OCI-M2 (cell line): ENCODE results near the gene GHRHR.

Source experiments
- DNase-seq: peaks from one replicate; lab custom pipeline; 2025; ENCODE audit not compliant: unreplicated experiment; lab: John Stamatoyannopoulos, UW

The GHRHR gene

DNA sequence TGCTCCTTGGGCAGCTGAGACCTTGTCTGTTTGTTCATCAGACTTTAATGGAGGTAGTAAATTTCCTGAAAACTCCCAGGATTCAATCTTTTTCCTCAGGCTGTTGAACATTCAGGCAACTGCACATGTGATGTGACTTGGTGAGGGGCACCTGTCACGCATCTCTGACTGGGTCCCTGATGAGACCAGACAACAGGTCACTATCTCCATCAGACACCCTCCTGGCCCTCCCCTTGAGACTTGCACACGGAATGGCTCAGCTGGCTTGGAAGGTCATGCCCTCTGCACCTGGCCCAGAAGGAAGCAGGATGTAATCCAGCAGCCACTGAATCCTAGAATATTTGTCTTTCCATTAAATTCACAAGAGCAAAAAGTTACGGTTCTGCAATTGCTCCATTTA lies 36.2 kb upstream of the GHRHR start:
- no peak for DNase-seq

DNA sequence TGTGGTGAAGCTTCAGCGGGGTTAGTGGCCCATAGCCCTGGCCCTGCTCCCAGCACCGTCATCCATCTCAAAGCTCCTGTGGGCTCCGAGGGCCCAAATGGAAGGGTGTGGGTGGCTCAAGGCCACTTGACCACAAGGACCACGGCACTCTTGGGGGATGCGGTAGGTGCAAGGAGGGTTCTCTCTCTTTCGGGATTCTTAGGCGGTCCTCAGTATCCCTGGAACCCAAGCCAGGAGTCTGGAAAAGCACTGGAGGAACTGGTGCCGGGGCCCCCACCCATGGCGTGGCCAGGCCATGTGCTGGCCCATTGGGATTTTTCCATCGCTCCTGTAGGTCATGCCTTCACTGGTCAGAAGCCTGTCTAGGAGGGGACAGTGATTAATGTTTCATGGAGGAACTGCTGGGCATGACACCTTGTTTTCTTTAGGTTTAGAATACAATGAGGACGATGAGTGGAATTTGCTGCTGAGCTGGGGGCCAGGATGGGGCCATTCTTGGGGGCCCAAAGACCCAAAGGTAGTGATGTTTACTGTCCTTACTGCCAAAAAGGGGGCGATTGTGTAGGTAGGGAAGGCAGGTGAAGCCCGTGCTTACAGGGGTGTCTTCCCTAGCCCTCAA lies 35.4 kb upstream of the GHRHR start:
- DNase-seq, result no peak

DNA sequence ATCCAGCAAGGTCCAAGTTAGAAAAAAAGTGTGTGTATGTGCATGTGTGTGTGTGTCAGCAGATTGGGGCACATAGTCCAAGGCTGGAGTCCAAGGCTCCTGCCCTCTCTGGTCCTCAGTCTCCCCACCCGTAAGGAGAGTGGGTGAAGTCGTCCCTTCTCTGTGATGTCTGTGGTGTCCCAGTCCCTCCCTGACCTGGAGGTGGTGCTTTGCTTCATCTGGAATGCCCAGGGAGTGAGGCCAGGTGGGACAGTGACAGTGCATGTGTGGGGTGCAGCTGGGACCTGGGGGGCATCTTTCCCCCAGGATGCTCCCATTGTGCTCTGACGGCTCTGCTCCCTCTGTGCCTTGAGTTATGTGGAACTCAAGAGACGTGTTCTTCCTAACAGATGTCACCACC lies 34.1 kb upstream of the GHRHR start:
- DNase-seq, result no peak

DNA sequence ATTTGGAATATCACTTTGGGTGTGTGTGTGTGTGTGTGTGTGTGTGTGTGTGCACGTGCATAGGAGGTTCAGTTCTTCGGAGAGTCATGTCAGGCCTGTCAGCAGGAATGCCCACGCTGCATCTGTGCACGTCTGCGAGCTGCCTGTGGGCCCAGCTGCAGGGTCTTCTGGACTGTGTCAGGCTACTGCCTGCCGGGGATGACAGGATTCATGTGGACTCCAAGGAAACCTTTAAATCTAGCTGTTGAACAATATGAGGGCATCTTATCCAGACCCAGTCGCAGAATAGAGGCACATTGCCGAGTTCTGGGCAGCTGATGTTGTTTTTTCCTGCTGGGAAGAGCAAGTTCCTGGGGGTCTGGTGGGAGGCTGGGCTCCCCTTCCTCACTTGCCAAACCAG lies 33.1 kb upstream of the GHRHR start:
- no peak for DNase-seq

DNA sequence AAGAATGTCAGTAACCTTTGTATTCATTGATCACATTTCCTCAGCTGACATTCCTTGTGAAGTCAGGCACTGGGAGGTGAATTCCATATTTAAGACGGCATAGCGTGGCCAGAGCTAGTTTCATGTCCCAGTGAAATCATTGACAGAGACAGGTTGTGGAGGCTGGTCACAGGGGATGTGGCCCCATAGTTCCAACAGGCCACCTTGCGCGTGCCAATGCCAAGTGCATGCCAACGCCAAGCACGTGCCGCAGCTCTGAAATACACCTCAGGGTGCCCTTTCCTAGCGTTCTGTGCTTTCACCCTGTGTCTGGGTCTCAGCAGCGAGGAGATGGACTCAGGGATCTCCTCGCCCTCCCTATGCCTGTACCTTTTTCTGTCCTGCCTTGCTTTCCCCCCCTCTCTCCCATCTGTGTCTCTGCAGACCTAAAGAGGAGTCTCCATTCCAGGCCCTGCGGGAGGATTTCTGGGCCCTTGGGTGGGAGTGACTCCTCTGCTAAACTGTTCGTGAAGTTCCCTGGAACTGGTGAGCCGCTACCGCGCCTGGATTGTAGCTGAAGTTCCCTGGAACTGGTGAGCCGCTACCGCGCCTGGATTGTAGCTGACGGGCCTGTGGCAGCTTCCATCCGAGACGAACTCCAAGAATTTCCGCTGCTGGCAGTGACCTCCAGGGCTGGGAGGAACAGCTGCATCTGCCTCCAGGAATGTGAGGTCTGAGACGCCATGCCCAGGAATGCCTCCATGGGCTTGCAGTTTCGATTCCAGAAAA lies 32.4 kb upstream of the GHRHR start:
- no peak for DNase-seq

GRCh38 chr7:30931929-30932540 lies 31.7 kb upstream of the GHRHR start:
- DNase-seq, result no peak

GRCh38 chr7:30932562-30932961 lies 31.2 kb upstream of the GHRHR start:
- no peak for DNase-seq

GRCh38 chr7:30933124-30933974 lies 30.4 kb upstream of the GHRHR start:
- no peak for DNase-seq

DNA sequence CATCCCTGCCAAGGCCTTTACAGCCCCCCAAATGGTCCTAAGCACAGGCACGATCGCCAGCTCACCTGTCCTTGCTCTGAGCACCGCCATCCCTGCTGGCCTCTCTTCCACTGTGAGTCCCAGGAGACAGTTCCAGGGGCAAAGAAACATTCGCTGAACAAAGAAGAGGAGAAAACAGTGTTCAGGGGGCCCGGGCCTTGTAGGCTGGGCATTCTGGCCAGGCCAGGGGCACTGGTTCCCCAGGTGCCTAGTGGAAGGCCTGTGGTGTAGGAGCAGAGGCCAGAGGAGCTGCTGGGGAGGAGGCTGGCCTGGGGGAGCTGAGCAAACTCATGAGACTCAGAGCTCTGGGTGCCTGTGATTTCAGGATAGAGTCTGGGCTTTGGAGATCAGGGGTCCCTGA lies 29.5 kb upstream of the GHRHR start:
- no peak for DNase-seq

- DNase-seq, result no peak
Measured at GRCh38 chr7:30934732-30935568, 28.8 kb upstream of the GHRHR start.

DNA sequence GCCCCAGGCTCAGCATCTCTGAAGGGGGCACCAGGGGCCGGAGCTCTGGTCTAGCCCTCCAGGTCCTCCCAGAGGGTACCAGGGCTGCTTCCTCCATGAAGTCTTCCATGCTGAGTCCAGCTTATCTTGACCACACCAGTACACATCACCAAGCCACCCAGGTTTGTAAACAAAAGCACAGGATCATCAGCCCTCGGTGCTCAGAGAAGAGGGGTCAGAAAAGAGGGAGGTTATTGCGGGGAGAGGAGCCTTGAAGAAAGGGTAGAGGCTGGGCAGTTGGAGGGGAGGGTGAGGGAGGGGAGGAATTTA lies 28.2 kb upstream of the GHRHR start:
- no peak for DNase-seq

- DNase-seq, result no peak
Measured at GRCh38 chr7:30936650-30937245, 27.0 kb upstream of the GHRHR start.

DNA sequence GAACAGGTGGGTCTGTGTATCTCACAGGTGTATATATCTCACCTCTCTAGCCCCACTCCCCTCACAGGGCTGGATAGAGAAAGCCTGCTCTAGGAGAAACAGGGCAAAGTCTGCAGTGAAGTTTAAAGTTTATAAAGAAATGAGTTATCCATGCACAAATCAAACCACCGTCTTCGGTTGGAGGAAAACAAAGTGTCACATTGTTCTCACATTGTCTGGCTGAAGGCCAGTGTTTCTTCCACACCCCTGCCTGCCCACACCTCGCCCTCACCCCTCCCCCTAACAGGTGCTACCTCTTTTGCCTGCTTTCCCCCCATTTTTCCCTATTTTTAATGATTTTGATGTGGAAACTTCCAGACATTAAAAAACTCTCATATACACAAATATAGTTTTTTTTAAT lies 26.3 kb upstream of the GHRHR start:
- no peak for DNase-seq

DNA sequence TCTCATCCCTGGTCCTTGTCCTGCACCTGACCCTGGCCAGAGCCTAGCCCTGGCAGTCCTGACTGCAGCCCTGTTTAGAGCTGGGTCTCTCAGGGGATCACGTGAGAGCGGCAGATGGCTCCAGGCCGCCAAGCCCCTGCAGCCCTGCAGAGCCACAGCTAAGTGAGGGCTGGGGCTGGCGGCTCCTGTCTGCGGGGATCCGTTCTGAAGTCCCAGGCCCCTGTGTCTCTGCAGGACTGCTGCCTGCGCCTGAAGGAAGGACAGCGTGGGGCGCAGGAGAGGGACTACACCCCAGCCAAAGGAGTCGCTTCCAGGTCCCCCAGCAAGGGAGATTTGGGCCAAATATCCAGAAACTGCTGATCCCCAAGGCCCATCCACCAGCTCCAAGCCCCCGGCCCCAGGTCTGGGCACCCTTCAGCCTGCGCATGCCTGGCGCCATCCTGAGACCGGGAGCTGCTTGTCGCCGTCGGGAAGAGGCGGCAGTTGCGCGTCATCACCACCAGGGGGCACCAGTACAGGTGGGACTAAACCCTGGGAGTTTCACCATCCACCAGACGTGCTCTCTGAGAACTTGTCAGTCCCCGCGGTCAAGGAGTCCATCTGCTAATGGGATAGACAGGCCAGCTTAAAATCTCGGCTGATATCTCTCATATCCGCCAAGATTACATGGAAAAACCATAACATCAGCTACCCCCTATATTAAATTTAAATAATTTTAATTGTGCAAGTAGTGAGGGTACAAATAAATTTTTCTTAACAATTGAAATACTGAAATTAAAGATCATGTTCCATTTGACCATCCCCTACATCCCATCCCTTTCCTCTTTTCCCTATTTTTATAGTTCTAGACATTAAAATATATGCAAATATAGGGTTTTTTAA lies 25.1 kb upstream of the GHRHR start:
- no peak for DNase-seq

- no peak for DNase-seq
Measured at GRCh38 chr7:30941582-30942323, 22.0 kb upstream of the GHRHR start.

DNA sequence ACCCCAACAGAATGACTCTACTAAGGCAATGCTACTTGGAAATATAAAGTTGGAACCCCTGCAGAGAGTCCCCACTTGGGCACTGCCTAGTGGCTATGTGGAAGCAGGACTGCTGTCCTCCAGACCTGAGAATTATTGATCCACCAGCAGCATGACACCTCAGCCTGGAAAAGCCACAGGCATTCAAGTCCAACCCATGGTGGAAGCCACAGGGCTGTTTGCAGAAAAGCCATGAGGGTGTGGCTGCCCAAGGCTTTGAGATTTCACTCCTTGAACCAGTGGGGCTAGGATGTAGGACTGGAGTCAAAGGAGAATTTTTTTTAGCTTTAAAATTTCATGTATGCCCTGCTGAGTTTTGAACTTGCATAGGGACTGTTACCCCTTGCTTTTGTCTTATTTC lies 13.6 kb upstream of the GHRHR start:
- DNase-seq, result no peak

- no peak for DNase-seq
Measured at GRCh38 chr7:30954914-30955313, 8.8 kb upstream of the GHRHR start.

DNA sequence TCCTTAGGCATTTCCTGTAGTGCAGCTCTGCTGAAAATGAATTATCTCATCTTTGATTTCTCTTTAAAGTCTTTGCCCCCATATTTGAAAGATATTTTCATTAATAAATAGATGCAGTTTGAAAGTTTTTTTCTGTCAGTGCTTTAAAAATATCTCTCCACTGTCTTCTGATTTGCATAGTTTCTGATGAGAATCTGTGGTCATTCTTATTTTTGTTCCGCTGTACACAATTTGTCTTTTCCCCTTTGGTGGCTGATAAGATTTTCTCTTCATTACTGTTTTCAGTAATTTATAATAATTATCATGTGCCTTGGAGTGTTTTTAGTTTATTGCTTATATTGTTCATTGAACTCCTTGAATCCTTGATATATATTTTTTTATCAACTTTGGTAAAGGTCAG lies 7.0 kb upstream of the GHRHR start:
- no peak for DNase-seq

DNA sequence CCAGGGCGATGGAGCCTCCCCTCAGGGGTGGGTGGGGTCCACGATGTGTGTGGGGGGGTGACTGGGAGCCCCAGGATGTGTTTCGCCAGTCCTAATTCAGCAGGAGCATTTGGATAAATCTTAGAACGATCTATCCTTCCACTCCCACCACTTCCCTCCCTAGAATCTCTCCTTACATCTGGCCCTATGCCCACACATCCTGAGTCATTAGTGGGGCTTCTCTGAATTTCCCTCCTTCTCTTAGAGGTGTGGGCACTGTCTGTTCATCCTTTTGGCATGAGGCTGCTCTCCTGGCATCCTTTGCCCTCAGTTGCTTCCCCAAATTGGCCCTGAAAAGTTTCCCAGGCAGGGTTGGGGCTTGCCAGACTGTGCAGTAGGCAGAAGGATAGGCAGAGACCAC lies 1.6 kb downstream of the GHRHR start:
- DNase-seq, result no peak
